Stimulated activated CD8-positive, alpha-beta memory T cell treated with anti-CD3 and anti-CD28 coated beads, Interleukin-12 subunit alpha, Interleukin-12 subunit beta, amount 100 ng/mL, for 24 hours (primary cell): ENCODE data around the gene STX10.
"Not testable (repeated sequence)": the region's sequence is repeated elsewhere in the genome, so short reads cannot be mapped to it uniquely, and the experiment has no call there.

Experiments
- DNase-seq: peaks from one replicate; pipeline ENCODE4 v3.0.0-alpha.2; 2020; ENCODE audit errors: extremely low read depth

STX10 gene

GRCh38 chr19:13164343-13165161 lies 14.4 kb upstream of the STX10 start:
- no peak for DNase-seq

DNA sequence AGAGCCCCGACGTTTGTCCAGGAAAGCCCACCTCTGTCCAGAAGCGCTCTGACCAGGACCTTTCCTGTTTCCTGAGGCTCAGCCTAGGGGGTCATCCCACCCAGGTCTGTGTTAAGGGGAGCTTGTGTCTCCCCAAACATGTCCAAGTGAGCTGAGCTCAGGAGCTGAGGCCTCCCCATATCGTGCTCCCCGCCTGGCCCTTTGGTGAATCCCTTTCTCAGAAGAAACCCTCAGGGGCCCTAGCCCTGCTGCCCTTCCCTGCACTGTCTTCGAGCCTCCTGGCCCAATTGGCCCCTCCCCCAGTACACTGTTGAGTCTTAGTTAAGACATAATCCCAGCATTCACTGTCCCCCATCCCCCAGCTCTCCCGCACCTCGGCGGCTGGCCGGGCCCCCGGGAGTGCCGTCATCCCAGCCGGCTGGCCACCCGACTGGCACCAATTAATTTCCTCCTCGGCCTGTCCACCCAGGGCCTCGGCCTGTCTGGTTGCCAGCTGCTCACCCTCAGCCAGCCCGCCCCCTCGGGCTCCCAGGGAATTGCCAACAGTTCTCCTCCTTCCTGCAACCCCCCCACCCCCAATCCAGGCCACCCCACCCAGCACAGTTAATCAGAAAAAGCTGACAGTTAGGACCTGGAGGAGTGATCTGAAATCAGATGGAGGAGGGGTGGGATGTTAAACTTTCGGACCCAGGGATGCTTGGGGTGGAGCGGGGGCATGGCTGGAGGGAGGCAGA lies 13.6 kb upstream of the STX10 start:
- DNase-seq: no peak

- peak; percentile 72 for DNase-seq
Observed at GRCh38 chr19:13162724-13163608, 12.8 kb upstream of the STX10 start.

DNA sequence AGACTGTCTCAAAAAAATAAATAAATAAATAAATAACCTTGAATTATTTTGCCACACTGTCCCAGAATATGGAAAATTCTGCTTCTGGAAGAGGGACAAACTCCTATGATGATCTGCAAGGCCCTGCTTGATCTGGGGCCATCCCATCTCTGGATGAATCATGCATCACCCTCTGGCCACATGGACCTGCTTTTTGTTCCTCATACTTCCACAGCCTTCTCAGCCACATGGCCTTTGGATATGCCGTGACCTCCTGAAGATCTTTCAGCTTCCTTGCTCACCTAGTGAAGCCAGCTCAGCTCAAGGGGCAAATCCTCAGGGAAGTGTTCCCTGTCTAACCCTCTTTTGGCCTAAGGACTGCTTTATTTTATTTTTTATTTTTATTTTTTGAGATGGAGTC lies 10.4 kb upstream of the STX10 start:
- no peak for DNase-seq

DNA sequence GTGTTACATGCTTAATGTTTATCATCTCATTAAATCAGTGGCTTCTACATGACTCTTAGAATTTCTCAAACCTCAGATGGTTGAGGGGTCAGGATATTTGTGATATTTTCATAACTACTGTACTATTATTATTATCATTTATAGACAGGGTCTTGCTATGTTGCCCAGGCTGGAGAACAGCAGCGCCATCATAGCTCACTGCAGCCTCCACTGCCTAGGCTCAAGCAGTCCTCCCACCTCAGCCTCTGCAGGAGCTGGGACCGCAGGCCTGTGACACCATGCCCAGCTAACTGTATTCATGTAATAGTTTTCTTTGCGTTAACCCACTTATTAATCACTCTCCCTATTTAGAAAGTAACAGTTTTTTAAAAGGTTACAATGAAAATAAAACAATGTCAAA lies 9.5 kb upstream of the STX10 start:
- no peak for DNase-seq

DNA sequence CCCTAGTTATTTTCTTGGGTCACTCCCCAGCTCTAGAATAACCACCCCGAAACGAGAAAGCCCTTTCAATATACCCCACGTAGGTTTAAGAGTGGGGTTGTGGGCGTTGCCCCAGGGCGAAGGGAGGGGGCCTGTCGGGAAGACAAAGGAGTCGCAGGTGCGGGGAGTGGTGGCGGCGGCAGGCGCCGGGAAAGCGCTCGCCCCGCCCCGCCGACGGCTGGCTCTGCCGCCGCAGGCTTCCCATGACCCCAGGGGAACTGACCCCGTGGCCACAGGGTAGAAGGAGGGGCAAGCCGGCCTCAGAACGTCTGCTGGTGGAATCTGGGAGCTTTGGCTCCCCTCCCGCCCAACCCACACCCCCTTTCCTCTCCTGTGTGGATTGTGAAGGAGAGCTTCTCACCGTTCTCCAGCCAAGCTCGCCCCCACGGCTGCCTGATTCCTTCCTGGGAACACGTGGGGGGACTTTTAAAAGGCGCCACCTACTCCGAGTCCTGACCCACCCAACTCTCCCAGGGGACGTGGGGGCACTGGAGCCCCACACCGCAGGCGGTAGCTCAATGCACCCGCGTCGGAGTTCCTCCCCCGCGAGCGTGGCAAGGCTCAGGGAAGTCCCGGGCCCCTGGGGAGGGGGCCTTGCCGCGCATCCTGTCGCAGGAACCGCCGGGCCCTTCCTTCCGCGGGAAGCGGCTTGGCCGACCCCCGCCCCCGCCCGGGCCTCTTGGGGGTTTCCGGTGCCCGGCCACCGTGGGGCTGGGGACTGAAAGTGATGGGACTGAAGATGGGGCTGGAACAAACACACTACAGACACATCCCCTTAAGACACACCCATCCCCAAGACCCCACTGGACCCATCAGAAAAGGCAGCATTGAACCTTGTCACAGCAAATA lies 5.5 kb upstream of the STX10 start:
- no peak for DNase-seq

GRCh38 chr19:13154911-13155471 lies 4.8 kb upstream of the STX10 start:
- DNase-seq: no peak

- DNase-seq: no peak
Observed at GRCh38 chr19:13154241-13154778, 4.1 kb upstream of the STX10 start.

GRCh38 chr19:13153569-13154240 lies 3.5 kb upstream of the STX10 start:
- DNase-seq: no peak

- peak; percentile 89 for DNase-seq
Observed at GRCh38 chr19:13152974-13153568, 2.9 kb upstream of the STX10 start.

DNA sequence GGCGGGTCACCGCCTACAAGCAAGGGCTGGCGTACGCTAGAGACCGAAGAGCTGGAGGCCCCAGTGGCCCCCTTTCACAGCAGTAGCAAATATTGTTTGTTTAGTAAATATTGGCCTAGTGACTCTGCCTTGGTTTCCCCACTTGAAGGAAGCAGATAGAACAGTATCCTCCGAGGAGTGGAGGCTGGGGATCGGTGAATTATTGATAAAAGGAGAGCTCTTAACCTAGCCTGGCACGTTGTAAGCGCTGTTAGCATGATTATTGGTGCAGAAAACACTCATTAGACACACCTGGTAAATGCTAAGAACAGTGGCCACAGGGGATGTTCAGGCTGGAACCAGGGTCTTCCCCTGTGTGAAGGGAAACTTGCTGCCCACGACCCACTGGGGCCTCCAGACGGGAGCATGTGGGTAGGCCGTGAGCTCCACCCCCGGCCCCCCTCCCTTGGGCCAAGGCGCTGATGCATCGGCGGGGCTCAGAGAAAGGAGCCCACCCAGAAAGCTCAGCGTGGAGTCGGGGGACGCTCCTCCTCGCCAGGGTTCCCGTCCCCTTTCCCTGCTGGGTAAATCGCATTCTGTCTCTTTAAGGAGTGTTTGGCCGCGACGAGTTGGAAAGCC lies 2.3 kb upstream of the STX10 start:
- DNase-seq: no peak

DNA sequence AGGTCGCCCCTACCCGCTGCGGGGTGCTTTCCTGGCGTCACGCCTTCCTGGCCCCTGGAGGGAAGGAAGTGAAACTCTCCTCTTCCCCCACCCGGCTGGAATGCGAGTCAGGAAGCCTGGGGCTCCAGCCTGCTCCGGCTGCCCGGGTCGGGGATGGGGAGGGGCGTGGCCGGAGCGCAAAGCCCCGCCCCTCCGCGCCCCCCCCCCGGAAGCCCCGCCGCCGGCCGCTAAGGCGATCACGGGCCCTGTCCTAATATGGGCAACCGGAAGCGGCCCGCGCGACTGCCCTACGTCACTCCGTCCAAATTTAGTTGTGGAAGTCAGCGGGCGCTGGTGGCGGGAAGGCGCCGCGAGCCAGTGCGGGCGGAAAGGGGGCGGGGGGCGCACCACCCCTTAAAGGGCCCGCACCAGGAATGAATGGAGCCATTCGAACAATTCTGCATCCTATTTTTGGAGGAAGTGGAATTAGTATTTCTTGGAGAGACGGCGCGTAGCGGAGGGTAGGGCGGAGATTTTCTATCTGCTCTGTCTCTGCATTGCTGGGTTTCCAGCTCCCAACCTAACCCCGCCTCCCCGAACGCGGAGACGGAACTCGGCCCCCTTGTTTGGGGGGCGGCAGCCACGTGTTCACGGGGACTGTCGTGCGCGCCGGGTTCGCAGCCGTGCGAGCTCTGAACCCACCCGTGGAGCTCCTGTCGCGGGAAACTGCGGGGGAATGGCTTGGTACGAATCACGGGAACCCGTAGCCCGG lies 1.6 kb upstream of the STX10 start:
- DNase-seq: peak; percentile 86

DNA sequence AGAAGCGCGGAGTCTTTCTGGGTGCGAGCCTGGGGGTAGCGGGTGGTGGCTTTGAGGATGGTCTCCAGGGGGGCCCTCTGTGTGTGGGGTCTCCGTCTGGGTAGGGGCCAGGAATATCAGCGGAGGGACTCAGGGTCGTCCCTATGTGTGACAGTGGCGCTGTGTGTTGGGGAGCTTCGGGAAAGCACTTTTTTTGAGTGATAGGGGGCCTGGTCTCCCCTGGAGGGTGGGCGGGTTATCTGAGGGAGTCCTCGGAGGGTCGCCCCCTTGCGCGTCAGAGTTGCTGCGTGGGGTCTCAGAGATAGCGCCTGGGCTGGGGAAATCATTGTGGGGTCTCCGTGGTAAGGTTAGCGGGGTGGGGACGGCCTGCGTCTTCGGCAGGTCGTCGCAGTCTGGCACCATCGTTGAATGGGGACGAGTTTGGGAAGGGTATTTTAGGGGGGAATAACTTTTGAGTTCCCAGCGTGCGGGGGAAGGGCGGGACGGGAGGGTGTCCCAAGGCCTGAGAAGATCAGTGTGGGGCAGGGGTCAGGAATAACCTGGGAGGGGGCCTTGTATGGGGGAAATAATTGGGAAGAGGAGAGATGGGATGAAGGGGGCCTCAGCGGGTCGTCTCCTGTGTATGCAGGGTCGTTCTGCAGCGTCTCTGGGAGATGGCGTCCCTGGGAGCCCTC lies 893 bp upstream of the STX10 start:
- DNase-seq: no peak

GRCh38 chr19:13149628-13150186 lies 468 bp downstream of the STX10 start:
- no peak for DNase-seq

GRCh38 chr19:13149173-13149627 lies 975 bp downstream of the STX10 start:
- DNase-seq: not testable (repeated sequence)

- DNase-seq: no peak
Observed at GRCh38 chr19:13146763-13147563, 3.2 kb downstream of the STX10 start.
